ENCODE data around the gene P4HTM.

Gene P4HTM

GRCh38 chr3:49001155-49001554 lies 11.1 kb downstream of the P4HTM start:
- no peak for DNase-seq (ENCODE audit: low read depth)
- no peak overlapping the region for H3K4me3 ChIP-seq (ENCODE audit: low read depth, low read length)
- TF ChIP-seq CTCF (IDR thresholded peaks at IDR 0.05; ENCODE audit: control insufficient read depth, extremely low read depth, insufficient read depth) = no peak

GRCh38 chr3:49004352-49005302 lies 14.6 kb downstream of the P4HTM start:
- no peak for DNase-seq (ENCODE audit: low read depth)
- H3K4me3 ChIP-seq (ENCODE audit: low read depth, low read length) = no peak overlapping the region
- no peak for TF ChIP-seq CTCF (IDR thresholded peaks at IDR 0.05; ENCODE audit: control insufficient read depth, extremely low read depth, insufficient read depth)

GRCh38 chr3:49005303-49005680 lies 15.3 kb downstream of the P4HTM start:
- TF ChIP-seq CTCF (IDR thresholded peaks at IDR 0.05; ENCODE audit: control insufficient read depth, extremely low read depth, insufficient read depth) = no peak
- no peak overlapping the region for H3K4me3 ChIP-seq (ENCODE audit: low read depth, low read length)
- no peak for DNase-seq (ENCODE audit: low read depth)

- no peak for DNase-seq (ENCODE audit: low read depth)
- peak overlapping the region; percentile 96 for H3K4me3 ChIP-seq (ENCODE audit: low read depth, low read length)
- TF ChIP-seq CTCF (IDR thresholded peaks at IDR 0.05; ENCODE audit: control insufficient read depth, extremely low read depth, insufficient read depth) = no peak
Measured at GRCh38 chr3:49005998-49006397, 16.0 kb downstream of the P4HTM start.

GRCh38 chr3:49006408-49007067 lies 16.5 kb downstream of the P4HTM start:
- no peak for TF ChIP-seq CTCF (IDR thresholded peaks at IDR 0.05; ENCODE audit: control insufficient read depth, extremely low read depth, insufficient read depth)
- peak overlapping the region; percentile 96 for H3K4me3 ChIP-seq (ENCODE audit: low read depth, low read length)
- DNase-seq (ENCODE audit: low read depth) = no peak

- peak within 1 kb of the TSS; percentile 96 for H3K4me3 ChIP-seq (ENCODE audit: low read depth, low read length)
- DNase-seq (ENCODE audit: low read depth) = peak; percentile 97
- TF ChIP-seq CTCF (IDR thresholded peaks at IDR 0.05; ENCODE audit: control insufficient read depth, extremely low read depth, insufficient read depth) = peak; percentile 34
Measured at GRCh38 chr3:49007068-49007770, 17.2 kb downstream of the P4HTM start, which contains the start of gene WDR6. Gene WDR6, plus strand, starts transcription at chr3:49007391. Its CDS starts 41 bp downstream, at chr3:49007432.

Measured in LNCaP clone FGC (cell line).